Hepatocyte (in vitro differentiated cells): ENCODE results near the gene CCDC61. TPM values are rescaled to one million over a fixed set of nuclear protein-coding genes. Genes with fewer than 3 reads are reported as not detected.

Source experiments
- DNase-seq: peaks from one replicate; pipeline ENCODE4 v3.0.0-alpha.2; 2016; ENCODE audit warnings: low spot score
- H2AFZ ChIP-seq: fragments of 200-600 bp; sonication (generic); 2 replicates; pipeline ENCODE4 v1.6.0; 2016; ENCODE audit warnings: antibody characterized with exemption, mild to moderate bottlenecking
- H3K27ac ChIP-seq: fragments of 200-600 bp; sonication (generic); 2 replicates; pipeline ENCODE4 v1.5.1; 2016; ENCODE audit warnings: mild to moderate bottlenecking
- H3K27me3 ChIP-seq: fragments of 200-600 bp; sonication (generic); 2 replicates; pipeline ENCODE4 v1.6.1; 2016
- H3K36me3 ChIP-seq: fragments of 200-600 bp; sonication (generic); replicated peaks from 2 replicates; pipeline ENCODE4 v1.5.1; 2016; ENCODE audit warnings: low read depth; ENCODE audit not compliant: insufficient read depth
- H3K4me1 ChIP-seq: fragments of 200-600 bp; sonication (generic); 2 replicates; pipeline ENCODE4 v1.5.1; 2016; ENCODE audit warnings: mild to moderate bottlenecking, moderate library complexity; ENCODE audit not compliant: insufficient read depth
- H3K4me2 ChIP-seq: fragments of 200-600 bp; sonication (generic); 2 replicates; pipeline ENCODE4 v1.6.0; 2016
- H3K4me3 ChIP-seq: fragments of 200-600 bp; sonication (generic); 2 replicates; pipeline ENCODE4 v1.5.1; 2016; ENCODE audit warnings: mild to moderate bottlenecking
- H3K79me2 ChIP-seq: fragments of 200-600 bp; sonication (generic); 2 replicates; pipeline ENCODE4 v1.6.0; 2017; ENCODE audit warnings: mild to moderate bottlenecking
- H3K9me2 ChIP-seq: fragments of 200-600 bp; sonication (generic); replicated peaks from 2 replicates; pipeline ENCODE4 v1.6.0; 2017; ENCODE audit warnings: mild to moderate bottlenecking; ENCODE audit not compliant: insufficient read depth
- H3K9me3 ChIP-seq: fragments of 200-600 bp; sonication (generic); 2 replicates; pipeline ENCODE4 v1.5.1; 2016; ENCODE audit warnings: low read depth, mild to moderate bottlenecking
- H4K20me1 ChIP-seq: fragments of 200-600 bp; sonication (generic); 2 replicates; pipeline ENCODE4 v1.6.0; 2016; ENCODE audit warnings: mild to moderate bottlenecking; ENCODE audit not compliant: insufficient read depth, poor library complexity, severe bottlenecking
- EZH2 ChIP-seq: fragments of 200-600 bp; sonication (generic); IDR thresholded peaks from 2 replicates; pipeline ENCODE4 v1.6.1; 2016; ENCODE audit warnings: antibody characterized with exemption, mild to moderate bottlenecking, borderline replicate concordance
- EZH2phosphoT487 ChIP-seq: fragments of 200-600 bp; sonication (generic); IDR thresholded peaks from one replicate; pipeline ENCODE4 v1.6.1; 2018; ENCODE audit warnings: antibody characterized with exemption, mild to moderate bottlenecking, low read depth, moderate library complexity; ENCODE audit not compliant: unreplicated experiment, severe bottlenecking
- WGBS: methylation state at CpG from one replicate; pipeline ENCODE4 v1.1.6; 2016; ENCODE audit warnings: low lambda C conversion rate; ENCODE audit errors: missing lambda C conversion rate; 5-methylcytosine and 5-hydroxymethylcytosine counted together
- polyA plus RNA-seq: library from polyadenylated mRNA; unstranded; fragments of >200 nt; fragmentation: Nextera tagmentation; extraction: Ambion mirVana; gene quantifications from 2 replicates; pipeline ENCODE4 v1.2.1, GENCODE V29; 2016
- total RNA-seq: library from RNA; depleted of rRNA; stranded (reverse); fragments of >200 nt; gene quantifications from 2 replicates; pipeline ENCODE4 v1.2.3, GENCODE V29; 2014
- TF ChIP-seq, protein P1 (sequence below): fragments of 200-600 bp; sonication (generic); IDR thresholded peaks from 2 replicates; pipeline ENCODE4 v1.5.1; 2016; ENCODE audit warnings: antibody characterized with exemption, mild to moderate bottlenecking; ENCODE audit not compliant: poor library complexity

Gene CCDC61
- total and polyA plus RNA-seq, 2 experiments from 2014 or later = 3.6 to 7.3 TPM

DNA sequence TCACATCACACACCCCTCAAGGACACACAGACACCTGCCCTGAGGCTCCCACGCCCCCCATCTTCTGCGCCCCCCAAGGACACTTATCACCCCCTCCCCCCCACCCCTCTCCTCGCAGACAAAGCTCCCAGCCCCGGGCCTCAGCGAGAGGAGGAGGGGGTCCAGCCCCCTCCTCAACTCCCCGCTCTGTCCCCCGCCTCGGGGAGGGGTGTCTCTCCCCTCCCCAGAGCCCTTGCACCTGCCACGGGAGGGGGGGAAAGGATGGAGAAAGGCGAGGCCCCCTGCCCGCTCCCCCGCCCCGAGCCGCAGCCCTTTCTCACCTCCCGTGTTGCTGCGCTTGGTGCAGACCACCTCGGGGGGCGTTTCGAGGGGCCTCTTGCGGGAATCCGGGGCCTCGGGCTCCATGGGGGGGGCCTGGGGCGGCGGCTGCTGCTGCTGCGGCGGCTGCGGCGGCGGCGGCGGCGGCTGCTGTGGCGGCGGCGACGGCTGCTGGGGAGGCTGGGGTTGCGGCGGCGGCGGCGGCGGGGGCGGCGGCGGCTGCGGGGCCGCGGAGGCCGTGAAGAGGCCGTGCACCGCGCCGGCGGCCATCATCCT, 22.2 kb upstream of the CCDC61 start:
- no peaks in the 10 kb centered on the region for H3K79me2 ChIP-seq
- TF ChIP-seq, protein P1, sequence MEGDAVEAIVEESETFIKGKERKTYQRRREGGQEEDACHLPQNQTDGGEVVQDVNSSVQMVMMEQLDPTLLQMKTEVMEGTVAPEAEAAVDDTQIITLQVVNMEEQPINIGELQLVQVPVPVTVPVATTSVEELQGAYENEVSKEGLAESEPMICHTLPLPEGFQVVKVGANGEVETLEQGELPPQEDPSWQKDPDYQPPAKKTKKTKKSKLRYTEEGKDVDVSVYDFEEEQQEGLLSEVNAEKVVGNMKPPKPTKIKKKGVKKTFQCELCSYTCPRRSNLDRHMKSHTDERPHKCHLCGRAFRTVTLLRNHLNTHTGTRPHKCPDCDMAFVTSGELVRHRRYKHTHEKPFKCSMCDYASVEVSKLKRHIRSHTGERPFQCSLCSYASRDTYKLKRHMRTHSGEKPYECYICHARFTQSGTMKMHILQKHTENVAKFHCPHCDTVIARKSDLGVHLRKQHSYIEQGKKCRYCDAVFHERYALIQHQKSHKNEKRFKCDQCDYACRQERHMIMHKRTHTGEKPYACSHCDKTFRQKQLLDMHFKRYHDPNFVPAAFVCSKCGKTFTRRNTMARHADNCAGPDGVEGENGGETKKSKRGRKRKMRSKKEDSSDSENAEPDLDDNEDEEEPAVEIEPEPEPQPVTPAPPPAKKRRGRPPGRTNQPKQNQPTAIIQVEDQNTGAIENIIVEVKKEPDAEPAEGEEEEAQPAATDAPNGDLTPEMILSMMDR = no peak
- no peak for TF ChIP-seq EZH2
- TF ChIP-seq EZH2phosphoT487 = no peak
- H3K4me3 ChIP-seq = no peak overlapping the region
- H2AFZ ChIP-seq = no peak overlapping the region
- H3K27ac ChIP-seq = no peak overlapping the region
- no peaks in the 10 kb centered on the region for H3K9me3 ChIP-seq
- no peaks in the 10 kb centered on the region for H3K4me1 ChIP-seq
- H3K4me2 ChIP-seq = peak overlapping the region; percentile 68
- no peaks in the 10 kb centered on the region for H4K20me1 ChIP-seq
- peak; percentile 13 for DNase-seq
- no peaks in the 10 kb centered on the region for H3K36me3 ChIP-seq
- H3K9me2 ChIP-seq = no peaks in the 10 kb centered on the region
- no CpG with 5 or more reads among the region's 54 CpGs for WGBS
- H3K27me3 ChIP-seq = peaks cover 49% of the 10 kb centered on the region

DNA sequence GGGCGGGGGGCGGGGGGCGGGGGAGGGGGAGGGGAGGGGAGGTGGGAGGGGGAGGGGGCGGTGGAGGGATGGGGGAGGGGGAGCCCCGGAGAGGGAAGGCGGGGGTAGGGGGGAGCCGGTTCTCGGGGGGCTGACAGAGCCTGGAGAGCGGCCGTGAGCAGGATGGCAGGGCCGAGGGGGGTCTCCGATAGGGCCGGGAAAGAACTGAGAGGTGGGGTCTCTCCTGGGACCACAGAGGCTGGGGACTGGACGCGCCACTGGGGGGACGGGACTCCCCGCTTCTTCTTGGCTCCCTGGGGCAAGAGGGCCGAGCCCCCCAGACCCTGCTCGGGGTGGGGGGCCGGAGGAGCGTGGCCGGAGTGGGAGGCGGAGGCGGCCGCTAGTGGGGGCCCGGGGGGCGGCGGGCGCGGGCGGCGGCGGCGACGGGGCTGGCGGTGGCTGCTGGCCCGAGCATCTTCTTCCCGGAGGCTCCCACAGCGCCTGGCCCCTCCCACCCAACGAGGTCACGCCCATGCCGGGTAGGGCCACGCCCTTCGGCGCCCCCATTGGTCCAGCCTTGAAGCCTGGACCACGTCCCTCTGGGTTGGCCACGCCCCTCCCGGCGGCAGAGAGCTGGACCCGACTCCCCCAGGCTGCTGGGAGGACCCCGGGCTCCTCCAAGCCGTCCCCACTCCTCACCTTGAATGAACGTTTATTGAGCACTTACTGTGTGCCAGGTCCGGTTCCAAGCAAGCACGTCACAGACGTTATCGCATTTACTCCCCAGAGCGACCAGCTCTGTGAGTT, 21.5 kb upstream of the CCDC61 start, which contains the start of gene NOVA2:
Gene NOVA2 (minus strand): TSS at position 313 of the 786 bp plus-strand sequence. CDS start 514 bp downstream, outside the sequence.
- WGBS = 26% methylated on average over 8 of the region's 58 CpGs
- peaks cover 47% of the 10 kb centered on the region for H3K27me3 ChIP-seq
- TF ChIP-seq EZH2 (peak; percentile 55), EZH2phosphoT487 (no peak)
- TF ChIP-seq, protein P1 = no peak

DNA sequence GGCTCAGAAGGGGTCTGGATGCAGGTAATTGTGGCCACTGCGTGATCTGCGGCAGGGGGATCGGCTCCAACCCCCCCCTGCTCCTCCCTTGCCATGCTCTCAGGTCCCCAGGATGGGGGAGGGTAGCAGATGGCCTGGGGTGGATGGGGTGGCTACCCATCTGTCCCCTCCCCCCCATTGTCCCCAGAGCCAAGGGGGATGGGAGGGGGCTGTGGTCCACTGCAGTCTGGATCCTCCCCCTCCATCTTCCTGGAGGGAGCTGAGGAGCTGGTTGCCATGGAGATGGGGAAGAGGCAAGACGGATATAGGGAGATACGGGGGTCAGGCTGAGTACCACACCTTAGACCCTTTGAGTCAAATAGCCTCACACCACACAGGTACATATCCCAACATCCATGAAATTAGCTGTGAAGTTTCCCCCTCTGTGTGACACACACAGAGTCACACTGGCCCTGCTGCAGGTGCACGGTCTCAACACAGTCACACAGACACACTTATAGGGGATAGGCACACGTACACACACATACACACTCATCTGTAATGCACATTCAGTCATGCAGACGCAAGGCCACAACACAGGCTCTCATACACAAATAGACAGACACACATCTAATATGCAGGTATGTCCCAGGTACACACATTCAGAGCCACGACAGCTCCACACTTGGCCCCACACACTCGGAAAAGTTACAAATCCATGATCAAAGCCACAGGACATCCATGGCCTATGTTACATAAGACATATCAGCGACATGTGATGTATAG, 19.8 kb upstream of the CCDC61 start:
- WGBS = 82% methylated on average over 11 of the region's 11 CpGs
- H3K27me3 ChIP-seq = peaks cover 47% of the 10 kb centered on the region
- H3K9me3 ChIP-seq = no peaks in the 10 kb centered on the region
- no peak overlapping the region for H3K27ac ChIP-seq
- H3K9me2 ChIP-seq = no peaks in the 10 kb centered on the region
- no peaks in the 10 kb centered on the region for H3K4me1 ChIP-seq
- no peaks in the 10 kb centered on the region for H3K36me3 ChIP-seq
- no peak overlapping the region for H3K4me3 ChIP-seq
- H3K79me2 ChIP-seq = no peaks in the 10 kb centered on the region
- TF ChIP-seq EZH2phosphoT487 (no peak), EZH2 (no peak)
- TF ChIP-seq, protein P1 = no peak
- no peak for DNase-seq
- no peak overlapping the region for H3K4me2 ChIP-seq
- no peak overlapping the region for H2AFZ ChIP-seq
- no peaks in the 10 kb centered on the region for H4K20me1 ChIP-seq

More for the DNA sequence above, 21.5 kb upstream of the CCDC61 start, which contains the start of gene NOVA2:
- Histone ChIP-seq H3K4me1 (no peaks in the 10 kb centered on the region), H3K27ac (no peak within 1 kb of the TSS), H3K9me2 (no peaks in the 10 kb centered on the region), H3K4me2 (peak within 1 kb of the TSS; percentile 80), H3K9me3 (no peaks in the 10 kb centered on the region), H3K79me2 (no peaks in the 10 kb centered on the region), H4K20me1 (no peaks in the 10 kb centered on the region), H2AFZ (no peak within 1 kb of the TSS), H3K4me3 (no peak within 1 kb of the TSS), H3K36me3 (no peaks in the 10 kb centered on the region)
- peak; percentile 70 for DNase-seq
